Measurements from ENCODE around the gene ARNT2.

DNA sequence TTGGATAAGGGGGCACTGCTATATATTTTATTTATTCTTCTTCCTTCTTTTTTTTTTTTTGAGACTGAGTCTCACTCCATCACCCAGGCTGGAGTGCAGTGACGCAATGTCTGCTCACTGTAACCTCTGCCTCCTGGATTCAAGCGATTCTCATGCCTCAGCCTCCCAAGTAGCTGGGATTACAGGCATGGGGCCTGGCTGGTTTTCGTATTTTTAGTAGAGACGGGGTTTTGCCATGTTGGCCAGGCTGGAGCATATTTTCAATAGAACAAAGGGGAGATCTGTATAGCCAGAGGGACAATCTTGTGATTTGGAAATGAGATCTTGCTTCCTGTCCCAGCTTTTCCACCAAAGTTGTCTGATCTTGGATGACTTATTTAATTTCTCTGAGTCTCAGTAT is 157.9 kb downstream of the ARNT2 start:
- TF ChIP-seq, protein P1, sequence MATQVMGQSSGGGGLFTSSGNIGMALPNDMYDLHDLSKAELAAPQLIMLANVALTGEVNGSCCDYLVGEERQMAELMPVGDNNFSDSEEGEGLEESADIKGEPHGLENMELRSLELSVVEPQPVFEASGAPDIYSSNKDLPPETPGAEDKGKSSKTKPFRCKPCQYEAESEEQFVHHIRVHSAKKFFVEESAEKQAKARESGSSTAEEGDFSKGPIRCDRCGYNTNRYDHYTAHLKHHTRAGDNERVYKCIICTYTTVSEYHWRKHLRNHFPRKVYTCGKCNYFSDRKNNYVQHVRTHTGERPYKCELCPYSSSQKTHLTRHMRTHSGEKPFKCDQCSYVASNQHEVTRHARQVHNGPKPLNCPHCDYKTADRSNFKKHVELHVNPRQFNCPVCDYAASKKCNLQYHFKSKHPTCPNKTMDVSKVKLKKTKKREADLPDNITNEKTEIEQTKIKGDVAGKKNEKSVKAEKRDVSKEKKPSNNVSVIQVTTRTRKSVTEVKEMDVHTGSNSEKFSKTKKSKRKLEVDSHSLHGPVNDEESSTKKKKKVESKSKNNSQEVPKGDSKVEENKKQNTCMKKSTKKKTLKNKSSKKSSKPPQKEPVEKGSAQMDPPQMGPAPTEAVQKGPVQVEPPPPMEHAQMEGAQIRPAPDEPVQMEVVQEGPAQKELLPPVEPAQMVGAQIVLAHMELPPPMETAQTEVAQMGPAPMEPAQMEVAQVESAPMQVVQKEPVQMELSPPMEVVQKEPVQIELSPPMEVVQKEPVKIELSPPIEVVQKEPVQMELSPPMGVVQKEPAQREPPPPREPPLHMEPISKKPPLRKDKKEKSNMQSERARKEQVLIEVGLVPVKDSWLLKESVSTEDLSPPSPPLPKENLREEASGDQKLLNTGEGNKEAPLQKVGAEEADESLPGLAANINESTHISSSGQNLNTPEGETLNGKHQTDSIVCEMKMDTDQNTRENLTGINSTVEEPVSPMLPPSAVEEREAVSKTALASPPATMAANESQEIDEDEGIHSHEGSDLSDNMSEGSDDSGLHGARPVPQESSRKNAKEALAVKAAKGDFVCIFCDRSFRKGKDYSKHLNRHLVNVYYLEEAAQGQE (IDR thresholded peaks at IDR 0.05; ENCODE audit: insufficient read depth in 1 of 2, low read depth in 2 of 2, low read length in 1 of 2): no peak
- TF ChIP-seq, protein P2, sequence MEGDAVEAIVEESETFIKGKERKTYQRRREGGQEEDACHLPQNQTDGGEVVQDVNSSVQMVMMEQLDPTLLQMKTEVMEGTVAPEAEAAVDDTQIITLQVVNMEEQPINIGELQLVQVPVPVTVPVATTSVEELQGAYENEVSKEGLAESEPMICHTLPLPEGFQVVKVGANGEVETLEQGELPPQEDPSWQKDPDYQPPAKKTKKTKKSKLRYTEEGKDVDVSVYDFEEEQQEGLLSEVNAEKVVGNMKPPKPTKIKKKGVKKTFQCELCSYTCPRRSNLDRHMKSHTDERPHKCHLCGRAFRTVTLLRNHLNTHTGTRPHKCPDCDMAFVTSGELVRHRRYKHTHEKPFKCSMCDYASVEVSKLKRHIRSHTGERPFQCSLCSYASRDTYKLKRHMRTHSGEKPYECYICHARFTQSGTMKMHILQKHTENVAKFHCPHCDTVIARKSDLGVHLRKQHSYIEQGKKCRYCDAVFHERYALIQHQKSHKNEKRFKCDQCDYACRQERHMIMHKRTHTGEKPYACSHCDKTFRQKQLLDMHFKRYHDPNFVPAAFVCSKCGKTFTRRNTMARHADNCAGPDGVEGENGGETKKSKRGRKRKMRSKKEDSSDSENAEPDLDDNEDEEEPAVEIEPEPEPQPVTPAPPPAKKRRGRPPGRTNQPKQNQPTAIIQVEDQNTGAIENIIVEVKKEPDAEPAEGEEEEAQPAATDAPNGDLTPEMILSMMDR (IDR thresholded peaks at IDR 0.05): no peak
- no peak for TF ChIP-seq POLR2AphosphoS5 (IDR thresholded peaks at IDR 0.05; ENCODE audit: low read depth, low read length)
- TF ChIP-seq SIN3A (IDR thresholded peaks at IDR 0.05; ENCODE audit: borderline replicate concordance, insufficient read depth, low read depth, low read length): no peak
- TF ChIP-seq TCF7L2 (IDR thresholded peaks at IDR 0.05; ENCODE audit: low read depth, low read length): no peak
